Testis (tissue), 2 donors: ENCODE measurements around the gene ADM2.

Experiments
- POLR2A ChIP-seq: fragments of 450-650 bp; IDR thresholded peaks from one replicate; pipeline ENCODE4 v1.6.1; 2017; ENCODE audit warnings: antibody characterized with exemption, mild to moderate bottlenecking, moderate library complexity
- TF ChIP-seq, protein P1 (sequence below), 3 experiments: fragments of 450-650 bp in 2 of 3; fragments of 200-600 bp in 1 of 3; sonication (generic) in 1 of 3; IDR thresholded peaks; one replicate each; pipeline ENCODE4 v1.5.1; 2016 to 2019; ENCODE audit warnings: antibody characterized with exemption in 3 of 3, mild to moderate bottlenecking in 2 of 3, moderate library complexity in 1 of 3

- TF ChIP-seq, protein P1, sequence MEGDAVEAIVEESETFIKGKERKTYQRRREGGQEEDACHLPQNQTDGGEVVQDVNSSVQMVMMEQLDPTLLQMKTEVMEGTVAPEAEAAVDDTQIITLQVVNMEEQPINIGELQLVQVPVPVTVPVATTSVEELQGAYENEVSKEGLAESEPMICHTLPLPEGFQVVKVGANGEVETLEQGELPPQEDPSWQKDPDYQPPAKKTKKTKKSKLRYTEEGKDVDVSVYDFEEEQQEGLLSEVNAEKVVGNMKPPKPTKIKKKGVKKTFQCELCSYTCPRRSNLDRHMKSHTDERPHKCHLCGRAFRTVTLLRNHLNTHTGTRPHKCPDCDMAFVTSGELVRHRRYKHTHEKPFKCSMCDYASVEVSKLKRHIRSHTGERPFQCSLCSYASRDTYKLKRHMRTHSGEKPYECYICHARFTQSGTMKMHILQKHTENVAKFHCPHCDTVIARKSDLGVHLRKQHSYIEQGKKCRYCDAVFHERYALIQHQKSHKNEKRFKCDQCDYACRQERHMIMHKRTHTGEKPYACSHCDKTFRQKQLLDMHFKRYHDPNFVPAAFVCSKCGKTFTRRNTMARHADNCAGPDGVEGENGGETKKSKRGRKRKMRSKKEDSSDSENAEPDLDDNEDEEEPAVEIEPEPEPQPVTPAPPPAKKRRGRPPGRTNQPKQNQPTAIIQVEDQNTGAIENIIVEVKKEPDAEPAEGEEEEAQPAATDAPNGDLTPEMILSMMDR (IDR thresholded peaks at IDR 0.05), result no peak
- TF ChIP-seq POLR2A, result no peak
These were observed 39.8 kb upstream of the ADM2 start for GRCh38 chr22:50441428-50441993.
